Karpas-422 (cell line): ENCODE results near the gene LARGE1. TPM values are rescaled to one million over a fixed set of nuclear protein-coding genes. Genes with fewer than 3 reads are reported as not detected.

Source experiments
- DNase-seq: peaks from one replicate; pipeline ENCODE4 v3.0.0-alpha.2; 2015
- H2AFZ ChIP-seq: fragments of 200-600 bp; sonication (generic); 2 replicates; pipeline ENCODE4 v1.6.1; 2014; ENCODE audit warnings: antibody characterized with exemption, low read length, mixed read lengths
- H3K27ac ChIP-seq: fragments of 200-600 bp; sonication (generic); 2 replicates; pipeline ENCODE4 v1.5.1; 2014; ENCODE audit warnings: mild to moderate bottlenecking, low read length, moderate library complexity
- H3K27me3 ChIP-seq: fragments of 200-600 bp; sonication (generic); 2 replicates; pipeline ENCODE4 v1.6.1; 2014; ENCODE audit warnings: low read length, mixed read lengths
- H3K36me3 ChIP-seq: fragments of 200-600 bp; sonication (generic); 2 replicates; pipeline ENCODE4 v1.6.1; 2014; ENCODE audit warnings: low read length, mixed read lengths; ENCODE audit not compliant: insufficient read depth
- H3K4me1 ChIP-seq: fragments of 200-600 bp; sonication (generic); 2 replicates; pipeline ENCODE4 v1.6.1; 2014; ENCODE audit warnings: mild to moderate bottlenecking, low read length, mixed read lengths
- H3K4me2 ChIP-seq: fragments of 200-600 bp; sonication (generic); 2 replicates; pipeline ENCODE4 v1.6.1; 2014; ENCODE audit warnings: low read length, low read depth, mild to moderate bottlenecking; ENCODE audit not compliant: poor library complexity, severe bottlenecking
- H3K4me3 ChIP-seq: fragments of 200-600 bp; sonication (generic); 2 replicates; pipeline ENCODE4 v1.5.1; 2014; ENCODE audit warnings: mild to moderate bottlenecking, antibody characterized with exemption, low read length, mixed read lengths
- H3K79me2 ChIP-seq: fragments of 200-600 bp; sonication (generic); 2 replicates; pipeline ENCODE4 v1.6.1; 2014; ENCODE audit warnings: mild to moderate bottlenecking, low read length, mixed read lengths
- H3K9ac ChIP-seq: fragments of 200-600 bp; sonication (generic); 2 replicates; pipeline ENCODE4 v1.6.0; 2014; ENCODE audit warnings: low read length
- H3K9me2 ChIP-seq: fragments of 200-600 bp; sonication (generic), shearing (Covaris generic); replicated peaks from 2 replicates; pipeline ENCODE4 v1.6.0; 2014; ENCODE audit warnings: mild to moderate bottlenecking, low read length, moderate library complexity; ENCODE audit not compliant: insufficient read depth
- H3K9me3 ChIP-seq: fragments of 300-700, 200-600 bp; sonication (generic); 2 replicates; pipeline ENCODE4 v1.6.1; 2014; ENCODE audit warnings: low read length, mixed read lengths
- H4K20me1 ChIP-seq: fragments of 200-600 bp; sonication (generic); 2 replicates; pipeline ENCODE4 v1.6.1; 2014; ENCODE audit warnings: mild to moderate bottlenecking, antibody characterized with exemption, low read length, low read depth; ENCODE audit not compliant: insufficient read depth
- total RNA-seq: library from RNA; depleted of rRNA; stranded (reverse); fragments of >200 nt; shearing (Covaris generic); gene quantifications from 2 replicates; pipeline ENCODE4 v1.2.3, GENCODE V29; 2014; ENCODE audit warnings: low replicate concordance; rRNA removed

LARGE1 gene
- total RNA-seq = 0.15 and 1.0 TPM in 2 replicates

DNA sequence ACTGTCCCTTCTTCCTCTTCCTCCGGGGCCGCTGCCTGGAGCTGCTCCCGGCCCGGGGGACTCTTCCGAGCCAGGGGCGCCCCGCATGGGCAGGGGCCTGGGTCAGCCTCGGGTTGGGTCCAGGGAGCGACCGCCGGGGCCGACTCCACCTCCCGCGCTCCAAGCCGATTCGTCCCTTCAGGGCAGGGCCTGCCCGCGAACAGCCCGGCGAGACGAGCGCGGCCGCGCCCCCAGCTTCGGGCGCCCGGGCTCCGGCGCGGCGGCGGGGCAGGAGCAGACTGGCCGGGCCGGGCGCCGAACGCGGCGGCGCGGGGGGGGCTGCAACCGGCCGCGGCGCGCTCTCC, at the start of gene LARGE1:
Gene LARGE1, minus strand, starts transcription at position 280 of the 344 bp plus-strand sequence.
- Histone ChIP-seq H4K20me1 (no peaks in the 10 kb centered on the region), H3K9me3 (no peaks in the 10 kb centered on the region), H3K79me2 (no peaks in the 10 kb centered on the region), H3K4me2 (peak within 1 kb of the TSS; percentile 58), H3K9me2 (no peaks in the 10 kb centered on the region), H3K9ac (no peak within 1 kb of the TSS), H3K36me3 (no peaks in the 10 kb centered on the region), H3K27me3 (no peaks in the 10 kb centered on the region), H3K27ac (no peak within 1 kb of the TSS), H3K4me3 (peak within 1 kb of the TSS; percentile 34; the same call in 1 of the 2 replicates), H2AFZ (peak within 1 kb of the TSS; percentile 50; the same call in 1 of the 2 replicates), H3K4me1 (peaks cover 3% of the 10 kb centered on the region; the same call in 1 of the 2 replicates)
- no peak for DNase-seq

DNA sequence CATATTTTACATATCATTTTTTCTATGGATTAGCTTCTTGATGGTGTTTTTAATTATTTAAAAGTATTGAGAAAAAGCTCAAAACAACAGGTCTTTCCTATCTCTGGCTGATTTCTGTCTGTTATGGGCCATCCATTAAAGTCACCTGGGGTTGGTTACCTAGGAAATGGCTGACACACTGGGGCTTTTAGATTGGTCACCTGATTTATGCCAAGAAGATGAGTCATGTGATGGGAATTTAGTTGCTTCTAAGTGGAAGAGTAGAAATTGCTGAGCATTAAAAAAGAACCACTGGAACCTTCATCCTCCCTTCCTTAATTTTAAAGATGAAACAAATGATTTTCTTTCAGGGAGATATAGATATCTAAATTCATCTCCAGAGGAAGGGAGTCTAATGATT, 48.8 kb upstream of the LARGE1 start:
- no peak overlapping the region for H3K4me2 ChIP-seq

DNA sequence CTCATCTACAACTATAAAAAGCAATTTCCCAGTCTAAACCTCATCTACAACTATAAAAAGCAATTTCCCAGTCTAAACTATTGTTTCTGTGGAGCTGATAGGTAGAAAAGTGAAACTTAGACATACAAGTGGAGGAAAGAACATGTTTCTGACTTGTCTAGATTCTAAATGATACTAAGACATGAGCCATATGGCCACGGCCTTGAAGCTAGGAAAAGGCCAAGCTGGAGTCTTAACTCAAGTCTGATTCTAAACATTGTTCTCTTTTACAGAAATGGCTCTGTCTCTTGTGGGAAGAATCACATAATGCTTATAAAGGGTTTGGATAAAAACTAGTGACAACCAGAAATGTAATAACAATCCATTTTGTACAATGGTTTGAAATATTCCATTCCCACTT, 43.8 kb upstream of the LARGE1 start:
- Histone ChIP-seq H3K4me3 (no peak overlapping the region), H2AFZ (no peak overlapping the region), H3K79me2 (no peaks in the 10 kb centered on the region)

More for the DNA sequence above, 48.8 kb upstream of the LARGE1 start:
- Histone ChIP-seq H3K27me3 (no peaks in the 10 kb centered on the region), H3K4me1 (peaks cover 5% of the 10 kb centered on the region), H3K9me3 (no peaks in the 10 kb centered on the region), H3K27ac (no peak overlapping the region), H3K4me3 (no peak overlapping the region), H3K79me2 (no peaks in the 10 kb centered on the region), H2AFZ (no peak overlapping the region), H3K9ac (no peak overlapping the region), H3K36me3 (no peaks in the 10 kb centered on the region), H3K9me2 (no peaks in the 10 kb centered on the region), H4K20me1 (no peaks in the 10 kb centered on the region)
- no peak for DNase-seq

DNA sequence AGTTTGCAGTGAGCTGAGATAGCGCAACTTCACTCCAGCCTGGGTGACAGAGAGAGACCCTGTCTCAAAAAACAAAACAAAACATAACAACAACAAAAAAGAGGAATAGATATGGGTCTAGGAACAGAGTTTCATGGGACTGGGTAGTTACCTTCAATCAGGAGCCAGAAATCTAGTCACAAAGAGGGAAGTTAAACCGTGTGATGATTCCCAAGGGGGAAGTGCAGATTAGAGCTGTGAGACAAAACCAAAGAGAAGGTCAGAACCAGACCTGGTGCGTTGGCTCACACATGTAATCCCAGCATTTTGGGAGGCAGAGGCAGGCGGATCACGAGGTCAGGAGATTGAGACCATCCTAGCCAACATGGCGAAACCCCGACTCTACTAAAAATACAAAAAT, 42.1 kb upstream of the LARGE1 start:
- Histone ChIP-seq H3K79me2 (no peaks in the 10 kb centered on the region), H3K9ac (no peak overlapping the region), H3K27ac (no peak overlapping the region), H3K9me3 (no peaks in the 10 kb centered on the region), H3K9me2 (no peaks in the 10 kb centered on the region), H4K20me1 (no peaks in the 10 kb centered on the region), H3K4me1 (peaks cover 5% of the 10 kb centered on the region; the same call in 1 of the 2 replicates), H3K4me2 (no peak overlapping the region), H2AFZ (no peak overlapping the region), H3K36me3 (no peaks in the 10 kb centered on the region), H3K4me3 (no peak overlapping the region), H3K27me3 (no peaks in the 10 kb centered on the region)
- DNase-seq = peak; percentile 68

More for the DNA sequence above, 43.8 kb upstream of the LARGE1 start:
- Histone ChIP-seq H3K27ac (no peak overlapping the region), H3K36me3 (no peaks in the 10 kb centered on the region), H3K9ac (no peak overlapping the region), H3K9me3 (no peaks in the 10 kb centered on the region), H3K4me2 (no peak overlapping the region), H3K4me1 (peaks cover 10% of the 10 kb centered on the region), H4K20me1 (no peaks in the 10 kb centered on the region), H3K9me2 (no peaks in the 10 kb centered on the region), H3K27me3 (no peaks in the 10 kb centered on the region)
- no peak for DNase-seq

DNA sequence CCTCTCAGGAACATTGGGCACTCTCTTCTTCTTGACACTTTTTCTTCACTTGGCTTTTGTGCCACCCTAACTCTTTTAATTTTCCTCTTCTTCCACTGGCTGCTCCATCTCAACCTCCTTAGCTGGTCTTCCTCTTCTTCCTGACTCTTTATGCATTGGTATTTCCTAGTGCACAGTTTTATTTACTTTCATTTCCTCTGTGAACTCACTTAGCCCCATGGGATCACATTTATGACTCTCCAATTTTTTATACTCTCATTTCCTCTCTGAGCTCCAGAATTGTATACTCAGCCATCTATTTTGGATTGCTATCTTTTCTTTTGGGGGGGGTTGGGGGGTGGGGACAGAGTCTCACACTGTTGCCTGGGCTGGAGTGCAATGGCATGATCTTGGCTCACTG, 38.5 kb upstream of the LARGE1 start:
- H3K36me3 ChIP-seq = no peaks in the 10 kb centered on the region
- no peak overlapping the region for H3K4me3 ChIP-seq
- H3K9ac ChIP-seq = no peak overlapping the region
- H3K4me1 ChIP-seq = peaks cover 11% of the 10 kb centered on the region
- H3K9me3 ChIP-seq = no peaks in the 10 kb centered on the region
- no peak overlapping the region for H3K4me2 ChIP-seq
- no peaks in the 10 kb centered on the region for H4K20me1 ChIP-seq
- H2AFZ ChIP-seq = no peak overlapping the region
- H3K27ac ChIP-seq = no peak overlapping the region
- no peaks in the 10 kb centered on the region for H3K27me3 ChIP-seq
- no peaks in the 10 kb centered on the region for H3K79me2 ChIP-seq
- DNase-seq = peak; percentile 62
- no peaks in the 10 kb centered on the region for H3K9me2 ChIP-seq

DNA sequence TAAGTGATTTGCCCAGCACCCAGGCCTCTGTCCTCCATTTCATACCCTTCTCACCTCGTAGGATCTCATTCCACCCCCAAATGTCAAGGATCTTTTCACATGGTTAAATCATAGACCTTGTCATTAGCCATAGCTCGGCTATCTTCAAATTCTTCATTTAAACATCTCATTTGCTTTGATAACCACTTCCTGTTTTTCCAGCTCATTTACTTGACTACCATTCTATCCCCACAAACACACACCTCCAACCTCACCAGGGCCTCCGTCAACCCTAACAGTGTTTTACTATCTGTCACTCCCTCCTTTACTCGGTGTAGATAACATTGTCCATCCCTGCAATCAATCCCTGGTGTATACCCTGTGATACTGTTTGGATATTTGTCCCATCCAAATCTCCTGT, 36.8 kb upstream of the LARGE1 start:
- H2AFZ ChIP-seq = no peak overlapping the region
- DNase-seq = peak; percentile 45
- no peak overlapping the region for H3K4me3 ChIP-seq

DNA sequence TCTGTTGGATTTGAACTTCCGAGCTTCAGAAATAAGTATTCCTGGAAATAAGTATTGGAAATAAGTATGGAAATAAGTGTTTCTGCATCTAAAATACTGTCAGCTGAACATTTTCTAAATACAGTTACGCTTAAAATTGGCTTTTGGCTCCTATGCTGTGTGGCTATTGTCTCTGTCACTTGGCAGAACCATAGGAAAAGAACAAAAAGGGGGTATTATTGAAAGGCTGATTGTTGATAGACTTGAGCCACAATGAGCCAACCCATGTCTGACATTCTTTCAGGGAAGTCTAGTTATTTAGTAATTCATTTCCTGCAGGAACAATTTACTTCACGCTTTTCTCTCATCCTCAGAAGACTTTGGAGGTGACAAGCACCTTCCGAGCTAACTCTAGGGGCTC, 32.5 kb upstream of the LARGE1 start:
- Histone ChIP-seq H3K4me1 (peaks cover 6% of the 10 kb centered on the region), H3K27ac (no peak overlapping the region), H3K9me3 (no peaks in the 10 kb centered on the region), H3K9me2 (no peaks in the 10 kb centered on the region), H3K9ac (no peak overlapping the region), H2AFZ (no peak overlapping the region), H3K36me3 (no peaks in the 10 kb centered on the region), H3K79me2 (no peaks in the 10 kb centered on the region), H3K27me3 (no peaks in the 10 kb centered on the region), H4K20me1 (no peaks in the 10 kb centered on the region), H3K4me2 (no peak overlapping the region), H3K4me3 (no peak overlapping the region)
- no peak for DNase-seq

More for the DNA sequence above, 36.8 kb upstream of the LARGE1 start:
- Histone ChIP-seq H4K20me1 (no peaks in the 10 kb centered on the region), H3K4me2 (no peak overlapping the region), H3K36me3 (no peaks in the 10 kb centered on the region), H3K27ac (no peak overlapping the region), H3K9me2 (no peaks in the 10 kb centered on the region), H3K9me3 (no peaks in the 10 kb centered on the region), H3K27me3 (no peaks in the 10 kb centered on the region), H3K4me1 (peaks cover 6% of the 10 kb centered on the region), H3K79me2 (no peaks in the 10 kb centered on the region), H3K9ac (no peak overlapping the region)

DNA sequence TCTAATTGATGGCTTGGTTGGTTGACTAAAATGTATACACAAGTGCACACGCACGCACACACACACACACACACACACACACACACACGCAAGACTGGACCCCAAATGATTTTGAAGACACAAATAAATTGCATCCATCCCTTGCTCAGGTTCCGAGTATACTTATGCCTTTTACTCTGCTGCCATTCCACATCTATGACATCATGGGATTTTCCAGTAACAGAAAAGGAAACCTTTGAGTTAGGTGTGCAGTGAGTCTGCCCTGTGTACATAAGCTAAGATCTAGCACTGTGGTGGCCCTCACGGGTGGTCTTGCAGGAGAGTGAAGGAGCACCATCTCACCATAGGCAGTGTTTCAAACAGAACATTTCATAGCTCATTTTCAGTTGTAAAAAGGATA, 20.5 kb upstream of the LARGE1 start:
- Histone ChIP-seq H3K36me3 (no peaks in the 10 kb centered on the region), H3K9ac (no peak overlapping the region), H2AFZ (no peak overlapping the region), H3K27me3 (peaks cover 2% of the 10 kb centered on the region; the same call in 1 of the 2 replicates), H3K4me2 (no peak overlapping the region), H3K4me3 (no peak overlapping the region), H3K9me2 (no peaks in the 10 kb centered on the region), H3K27ac (no peak overlapping the region), H4K20me1 (no peaks in the 10 kb centered on the region), H3K4me1 (no peaks in the 10 kb centered on the region), H3K79me2 (no peaks in the 10 kb centered on the region), H3K9me3 (no peaks in the 10 kb centered on the region)
- no peak for DNase-seq

DNA sequence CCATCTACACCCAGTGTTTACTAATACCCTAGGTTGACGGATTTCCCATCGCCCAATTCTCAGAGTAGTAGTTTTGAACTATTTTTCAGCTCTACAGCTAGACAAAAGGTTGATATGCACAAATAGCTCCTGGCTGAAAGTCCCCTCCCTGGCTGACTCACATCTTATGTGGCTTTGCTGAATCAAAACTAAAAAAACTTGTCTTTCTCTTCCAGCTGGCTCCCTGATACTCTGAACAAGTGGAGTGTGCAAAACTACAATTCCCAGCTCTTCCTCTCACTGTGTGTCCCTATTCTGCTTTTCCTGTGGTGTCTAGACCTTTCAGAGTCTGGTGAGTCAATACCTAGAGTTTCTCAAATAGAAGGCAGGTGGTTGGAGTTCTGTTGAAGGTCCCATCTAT, 12.7 kb upstream of the LARGE1 start:
- Histone ChIP-seq H3K27ac (no peak overlapping the region), H3K4me3 (no peak overlapping the region), H3K9me3 (no peaks in the 10 kb centered on the region)

More for the DNA sequence above, 12.7 kb upstream of the LARGE1 start:
- Histone ChIP-seq H3K4me1 (no peaks in the 10 kb centered on the region), H3K9me2 (no peaks in the 10 kb centered on the region), H3K27me3 (no peaks in the 10 kb centered on the region), H3K4me2 (no peak overlapping the region), H3K36me3 (no peaks in the 10 kb centered on the region), H2AFZ (no peak overlapping the region), H3K79me2 (no peaks in the 10 kb centered on the region), H4K20me1 (no peaks in the 10 kb centered on the region), H3K9ac (no peak overlapping the region)
- peak; percentile 16 for DNase-seq
